Posterior vena cava (tissue), 2 donors: ENCODE measurements around the gene SLC2A14. TPM values are rescaled to one million over a fixed set of nuclear protein-coding genes. Genes with fewer than 3 reads are reported as not detected.
"Not testable (repeated sequence)": the region's sequence is repeated elsewhere in the genome, so short reads cannot be mapped to it uniquely, and the experiment has no call there.

Source experiments
- DNase-seq: peaks from one replicate; pipeline ENCODE4 v3.0.0-alpha.2; 2020; ENCODE audit warnings: low spot score
- intact Hi-C, 2 donors: fragments of 100-400 bp; cut with DNase I; formaldehyde crosslinking; loops; one replicate each; pipeline versions ENCODE4 v1.14.1 to v1.14.2; 2022 to 2023
- total RNA-seq, 2 donors: library from RNA; stranded (reverse); fragmentation: NEBNext Ultra II Directional; extraction: Animal tissue kit (Norgen Biotek cat#: 25700); gene quantifications; one replicate each; pipeline ENCODE4 v1.2.1, GENCODE V29; 2021
- donor health status: DM: yes; HTN: yes; CAD: no.
- donor health status: DM: yes; HTN: yes; CAD: no.

SLC2A14 gene
- total RNA-seq, 2 donors from 2014 or later, result 2.4 TPM; not detected in 1

DNA sequence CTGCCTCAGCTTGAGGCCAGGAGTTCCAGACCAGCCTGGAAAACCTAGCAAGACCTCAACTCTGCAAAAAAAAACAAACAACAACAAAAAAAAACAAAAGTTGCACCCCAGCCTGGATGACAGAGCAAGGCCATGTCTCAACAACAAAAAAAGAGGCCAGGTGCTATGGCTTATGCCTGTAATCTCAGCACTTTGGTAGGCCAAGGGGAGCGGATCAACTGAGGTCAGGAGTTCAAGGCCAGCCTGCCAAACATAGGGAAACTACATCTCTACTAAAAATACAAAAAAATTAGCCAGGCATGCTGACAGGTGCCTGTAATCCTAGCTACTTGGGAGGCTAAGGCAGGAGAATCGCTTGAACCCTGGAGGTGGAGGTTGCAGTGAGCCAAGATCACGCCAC is 6.5 kb upstream of the SLC2A14 start:
- intact Hi-C loops, result no loop called here
- DNase-seq, result no peak

DNA sequence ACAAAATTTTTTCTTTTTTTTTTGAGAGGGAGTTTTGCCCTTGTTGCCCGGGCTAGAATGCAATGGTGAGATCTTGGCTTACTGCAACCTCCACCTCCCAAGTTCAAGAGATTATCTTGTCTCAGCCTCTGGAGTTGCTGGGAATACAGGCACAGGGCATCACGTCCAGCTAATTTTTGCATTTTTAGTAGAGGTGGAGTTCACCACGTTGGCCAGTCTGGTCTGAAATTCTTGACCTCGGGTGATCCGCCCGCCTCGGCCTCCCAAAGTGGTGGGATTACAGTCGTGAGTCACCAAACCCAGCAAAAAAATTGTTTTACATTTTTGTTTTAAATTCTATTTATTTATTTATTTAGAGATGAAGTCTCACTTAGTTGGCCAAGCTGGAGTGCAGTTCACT is 4.7 kb upstream of the SLC2A14 start:
- no peak for DNase-seq
- intact Hi-C loops, result no loop called here

DNA sequence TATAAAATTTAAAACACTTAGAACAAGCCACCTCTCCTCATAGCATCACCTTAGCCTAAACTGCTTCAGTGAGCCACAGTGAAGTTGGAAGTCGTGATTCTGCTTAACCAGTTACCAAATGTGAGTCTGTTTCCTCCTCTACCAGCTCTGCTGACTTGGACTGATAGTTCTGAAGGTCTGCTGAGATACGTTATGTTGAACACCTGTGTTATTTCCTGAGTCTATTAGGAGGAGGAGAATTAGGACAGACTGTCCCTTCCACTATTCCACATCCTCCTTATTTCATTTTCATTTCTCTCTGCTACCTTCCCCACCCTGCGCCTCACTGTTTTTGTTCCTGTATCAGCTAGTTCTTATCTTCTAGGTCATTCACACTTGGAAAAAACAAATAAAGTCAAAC is 2.4 kb downstream of the SLC2A14 start:
- DNase-seq, result no peak
- intact Hi-C loops, result no loop called here

DNA sequence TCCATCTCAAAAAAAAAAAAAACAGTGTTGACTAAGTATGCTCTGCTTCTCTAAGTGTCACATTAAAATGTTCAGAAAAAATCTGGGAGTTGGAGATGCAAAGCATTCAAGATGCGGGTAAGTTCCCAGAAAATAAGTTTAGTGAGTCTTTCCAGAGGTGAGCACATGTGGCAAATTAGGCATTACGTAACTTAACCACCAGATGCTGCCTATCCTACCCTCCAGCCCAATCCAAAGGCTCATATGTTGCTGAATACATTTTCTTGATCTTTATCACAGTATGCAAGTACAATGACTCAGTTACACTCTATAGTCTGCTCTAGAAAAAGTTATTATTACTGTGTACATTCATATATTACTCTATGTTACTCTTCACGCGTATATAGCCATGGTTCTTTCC is 3.6 kb downstream of the SLC2A14 start:
- DNase-seq, result no peak

DNA sequence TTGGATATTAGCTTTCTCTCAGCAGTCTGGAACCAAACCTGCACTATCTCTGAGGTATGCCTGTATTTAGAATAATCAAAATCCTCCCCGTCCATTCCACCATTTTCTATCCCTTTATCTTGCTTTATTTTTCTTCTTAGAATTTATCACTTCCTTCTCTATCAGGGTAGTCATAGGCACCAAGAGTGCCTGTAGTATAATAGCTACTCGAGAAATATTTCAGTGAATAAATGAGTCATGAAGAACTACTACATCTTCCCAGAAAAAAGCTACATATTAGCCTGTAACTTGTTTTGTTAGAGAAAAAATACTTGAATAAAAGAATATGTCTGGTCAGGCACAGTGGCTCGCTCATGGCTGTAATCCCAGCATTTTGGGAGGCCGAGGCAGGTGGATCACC is 4.3 kb downstream of the SLC2A14 start:
- intact Hi-C loops, result no loop called here

More for the DNA sequence above, 3.6 kb downstream of the SLC2A14 start:
- intact Hi-C loops, result no loop called here

DNA sequence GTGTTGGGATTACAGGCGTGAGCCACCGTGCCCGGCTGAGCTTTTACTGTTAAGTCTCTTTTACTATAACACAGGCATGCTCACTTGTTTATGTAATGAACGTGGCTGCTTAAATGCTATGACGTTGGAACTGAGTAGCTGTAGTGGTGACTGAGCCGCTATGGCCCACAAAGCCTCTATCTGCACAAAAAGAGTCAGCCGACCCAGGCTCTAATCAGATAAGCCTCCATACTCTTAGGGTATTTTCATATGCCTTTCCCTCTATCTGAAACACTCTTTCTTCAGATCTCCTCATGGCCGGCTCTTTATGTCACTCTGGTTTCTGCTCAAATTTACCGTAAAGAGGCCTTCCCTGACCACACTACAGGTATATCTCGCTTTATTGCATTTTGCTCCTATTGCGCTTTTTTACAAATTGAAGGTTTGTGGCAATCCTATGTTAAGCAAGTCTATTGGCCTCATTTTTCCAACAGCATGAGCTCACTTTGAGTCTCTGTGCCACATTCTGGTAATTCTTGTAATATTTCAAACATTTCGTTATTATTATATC is 8.0 kb downstream of the SLC2A14 start:
- intact Hi-C loops, result no loop called here

More for the DNA sequence above, 4.3 kb downstream of the SLC2A14 start:
- DNase-seq, result no peak

DNA sequence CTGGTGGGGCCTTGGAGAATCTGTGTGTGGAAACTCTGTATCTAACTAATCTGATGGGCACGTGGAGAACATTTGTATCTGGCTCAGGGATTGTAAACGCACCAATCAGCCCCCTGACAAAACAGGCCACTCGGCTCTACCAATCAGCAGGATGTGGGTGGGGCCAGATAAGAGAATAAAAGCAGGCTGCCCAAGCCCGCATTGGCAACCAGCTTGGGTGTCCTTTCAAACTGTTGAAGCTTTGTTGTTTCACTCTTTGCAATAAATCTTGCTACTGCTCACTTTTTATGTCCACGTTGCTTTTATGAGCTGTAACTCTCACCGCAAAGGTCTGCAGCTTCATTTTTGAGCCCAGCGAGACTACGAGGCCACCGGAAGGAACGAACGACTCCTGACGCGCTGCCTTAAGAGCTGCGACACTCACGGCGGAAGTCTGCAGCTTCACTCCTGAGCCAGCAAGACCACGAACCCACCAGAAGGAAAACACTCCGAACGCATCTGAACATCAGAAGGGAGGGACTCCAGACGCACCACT is 9.8 kb downstream of the SLC2A14 start:
- intact Hi-C loops, DNase-seq: not testable (repeated sequence)

More for the DNA sequence above, 8.0 kb downstream of the SLC2A14 start:
- DNase-seq, result no peak

DNA sequence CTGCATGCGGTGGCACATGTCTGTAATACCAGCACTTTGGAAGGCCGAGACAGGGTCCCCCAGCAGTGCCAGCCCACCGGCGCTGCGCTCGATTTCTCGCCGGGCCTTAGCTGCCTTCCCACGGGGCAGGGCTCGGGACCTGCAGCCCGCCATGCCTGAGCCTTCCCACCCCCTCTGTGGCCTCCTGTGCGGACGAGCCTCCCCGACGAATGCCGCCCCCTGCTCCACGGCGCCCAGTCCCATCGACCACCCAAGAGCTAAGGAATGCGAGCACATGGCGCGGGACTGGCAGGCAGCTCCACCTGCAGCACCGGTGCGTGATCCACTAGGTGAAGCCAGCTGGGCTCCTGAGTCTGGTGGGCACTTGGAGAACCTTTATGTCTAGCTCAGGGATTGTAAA is 10.4 kb downstream of the SLC2A14 start:
- DNase-seq, intact Hi-C loops: not testable (repeated sequence)

DNA sequence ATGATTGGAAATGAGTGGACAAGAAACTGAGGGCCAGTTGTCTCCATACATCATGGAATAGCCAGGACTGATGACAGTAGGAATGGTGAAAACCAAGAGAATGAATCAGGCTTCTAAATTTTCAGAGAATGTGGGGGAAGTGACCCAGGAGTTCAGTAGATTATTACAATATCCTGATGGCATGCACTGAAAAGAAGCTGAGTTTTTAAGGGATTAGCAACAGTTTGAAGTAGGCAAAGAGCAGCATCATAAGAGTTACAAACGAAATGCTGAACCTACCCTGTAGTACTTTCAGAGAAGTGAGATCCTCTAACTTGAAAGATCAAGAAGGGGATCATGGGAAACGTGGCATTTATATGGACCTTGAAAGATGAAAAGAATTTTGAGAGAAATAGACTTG is 13.2 kb downstream of the SLC2A14 start:
- intact Hi-C loops, result loop anchor here in 1 of 2 donors (5.0 kb wide), 1 partner anchor 133 kb away; no protein-coding TSS in a partner anchor

DNA sequence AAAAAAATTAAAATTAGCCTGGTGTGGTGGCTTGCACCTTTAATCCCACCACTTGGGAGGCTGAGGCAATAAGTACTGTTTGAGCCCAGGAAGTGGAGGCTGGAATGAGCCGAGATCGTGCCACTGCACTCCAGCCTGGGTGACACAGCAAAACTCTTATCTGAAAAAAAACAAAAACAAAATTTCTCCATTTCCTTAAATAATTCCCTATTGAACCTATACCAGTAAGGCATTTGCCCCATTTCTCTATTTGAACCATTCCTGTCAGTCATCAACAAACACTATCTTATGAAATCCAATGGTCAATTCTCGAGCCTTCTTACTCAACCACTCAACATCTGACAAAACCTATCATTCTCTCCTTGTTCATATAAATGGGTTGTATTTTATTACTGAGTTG is 14.7 kb downstream of the SLC2A14 start:
- DNase-seq, result no peak
- intact Hi-C loops, result loop anchor here in 1 of 2 donors (5.0 kb wide), 1 partner anchor 134 kb away; no protein-coding TSS in a partner anchor

More for the DNA sequence above, 13.2 kb downstream of the SLC2A14 start:
- DNase-seq, result no peak

DNA sequence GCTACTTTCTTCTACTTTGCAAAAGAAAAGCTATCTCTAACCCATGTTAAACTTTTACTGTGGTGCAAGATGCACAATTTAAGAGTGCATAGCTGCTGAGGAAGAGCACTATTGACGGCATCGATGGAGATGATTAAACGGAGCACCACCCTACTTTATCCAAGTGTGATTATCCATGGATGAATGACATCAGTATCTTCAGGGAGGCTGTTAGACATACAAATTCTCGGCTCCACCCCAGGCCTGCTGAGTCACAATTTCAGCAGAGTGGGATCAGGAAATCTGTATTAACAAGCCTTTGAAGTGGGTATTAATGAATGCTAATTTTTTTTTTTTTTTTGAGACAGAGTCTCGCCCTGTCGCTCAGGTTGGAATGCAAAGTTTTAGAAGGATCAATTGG is 16.2 kb downstream of the SLC2A14 start:
- intact Hi-C loops, result loop anchor here in 1 of 2 donors (5.0 kb wide), 1 partner anchor 136 kb away; no protein-coding TSS in a partner anchor
- no peak for DNase-seq

DNA sequence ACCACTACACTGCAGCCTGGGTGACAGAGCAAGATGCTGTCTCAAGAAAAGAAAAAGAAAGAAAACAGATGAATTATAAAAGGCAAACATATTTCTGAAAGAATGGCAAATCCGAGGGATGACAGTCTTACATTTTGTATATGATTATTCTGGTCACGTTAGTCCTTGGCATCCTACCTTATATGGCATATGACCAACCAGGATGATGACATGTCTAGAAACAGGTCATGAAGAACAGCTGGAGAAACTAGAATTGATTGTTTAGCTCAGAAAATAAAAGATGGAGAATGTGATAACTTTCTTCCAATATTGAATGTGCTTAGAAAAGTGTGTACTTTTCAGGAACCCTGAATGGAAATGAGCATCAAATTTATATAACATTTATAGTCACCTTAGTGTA is 19.2 kb downstream of the SLC2A14 start:
- DNase-seq, result no peak
- intact Hi-C loops, result no loop called here

DNA sequence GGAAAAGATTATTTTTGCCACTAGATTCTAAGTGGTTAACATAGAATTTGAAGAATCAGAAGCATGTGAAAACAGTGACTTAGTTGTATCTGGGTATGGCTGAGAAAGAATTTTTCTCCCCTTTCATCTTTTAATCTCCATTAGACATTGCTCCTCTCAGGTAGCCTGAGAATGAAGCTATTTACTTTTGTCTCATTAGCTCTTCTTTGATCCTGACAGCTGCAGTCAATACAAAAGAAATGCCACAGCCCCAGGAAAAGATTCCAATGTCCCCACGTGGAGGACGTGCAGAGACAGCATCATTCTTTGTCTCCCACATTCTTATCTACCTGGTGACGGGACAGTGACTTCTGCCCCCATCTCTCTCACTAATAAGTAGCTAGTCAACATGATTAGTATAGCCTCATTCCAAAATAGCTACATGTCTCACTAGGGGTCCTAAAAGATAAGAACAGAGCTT is 21.1 kb downstream of the SLC2A14 start:
- intact Hi-C loops, DNase-seq: not testable (repeated sequence)

DNA sequence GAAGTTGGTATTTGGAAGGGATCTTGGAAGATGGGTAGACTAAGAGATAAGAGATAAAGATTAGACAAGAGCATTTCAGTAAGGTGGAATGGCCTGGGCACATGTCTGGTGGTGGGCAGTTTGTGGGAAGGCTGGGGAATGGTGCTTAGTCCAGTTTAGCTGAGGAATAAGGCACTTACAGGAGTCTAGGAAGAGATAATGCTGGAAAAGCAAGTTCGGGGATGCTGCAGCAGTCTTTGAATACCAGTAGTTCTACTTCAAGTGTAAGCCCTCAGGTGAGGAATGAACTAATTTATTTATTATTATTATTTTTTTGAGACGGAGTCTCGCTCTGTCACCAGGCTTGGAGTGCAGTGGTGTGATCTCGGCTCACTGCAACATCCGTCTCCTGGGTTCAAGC is 22.6 kb downstream of the SLC2A14 start:
- DNase-seq, intact Hi-C loops: not testable (repeated sequence)

DNA sequence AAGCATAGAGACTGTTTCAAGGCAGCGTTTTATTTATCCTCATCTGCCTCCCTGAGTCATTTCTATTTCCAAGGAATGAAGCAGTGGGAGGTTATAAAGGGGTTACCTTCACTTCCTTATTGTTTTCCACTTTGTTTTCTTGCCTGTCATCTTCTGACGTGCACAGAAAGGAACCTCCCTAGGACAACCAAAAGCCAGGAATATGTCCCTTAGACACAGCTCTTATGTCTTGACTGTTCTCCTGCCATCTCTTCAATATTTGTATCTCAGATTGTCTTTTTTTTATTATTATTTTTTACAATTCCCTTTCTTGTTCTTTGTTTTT is 24.7 kb downstream of the SLC2A14 start:
- intact Hi-C loops, DNase-seq: not testable (repeated sequence)

DNA sequence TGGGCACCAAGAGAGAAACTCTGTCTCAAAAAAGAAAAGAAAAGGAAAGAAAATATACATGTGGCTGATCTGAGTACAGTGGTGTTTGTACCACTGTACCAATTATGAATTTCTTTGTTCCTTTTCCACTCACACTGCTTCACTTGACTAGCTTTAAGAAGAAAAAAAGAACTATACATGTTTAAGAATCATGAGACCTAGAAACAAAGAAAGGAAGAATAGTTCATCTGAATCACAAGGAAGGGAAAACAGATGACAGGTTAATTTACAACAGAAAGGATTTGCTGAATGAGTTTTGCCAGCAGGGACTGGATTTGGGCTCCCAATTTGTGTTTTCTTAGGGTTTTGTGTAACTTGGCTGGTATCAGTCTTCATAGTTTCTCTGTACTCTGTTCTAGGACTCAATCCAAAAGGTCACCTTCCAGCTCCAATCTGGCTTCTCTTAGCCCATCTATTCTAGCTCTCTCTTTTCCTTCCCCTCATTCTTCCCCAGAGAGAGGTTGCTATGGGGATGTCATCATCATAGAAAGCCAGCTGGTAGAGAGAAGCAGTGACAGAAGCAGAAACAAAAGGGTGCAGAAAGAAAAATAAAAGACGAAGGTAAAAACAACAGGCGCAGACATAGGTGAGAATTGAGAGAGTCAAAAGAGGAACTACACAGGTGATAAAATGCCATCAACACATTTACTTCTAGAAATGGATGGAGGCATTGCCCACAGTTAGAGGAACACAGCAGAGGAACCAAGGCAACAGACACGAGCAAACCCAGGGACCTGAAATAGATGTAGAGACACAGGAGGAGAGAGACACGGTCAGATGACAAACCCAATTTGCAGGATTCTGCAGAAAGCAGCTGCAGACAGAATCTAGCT is 25.3 kb downstream of the SLC2A14 start:
- DNase-seq, intact Hi-C loops: not testable (repeated sequence)

DNA sequence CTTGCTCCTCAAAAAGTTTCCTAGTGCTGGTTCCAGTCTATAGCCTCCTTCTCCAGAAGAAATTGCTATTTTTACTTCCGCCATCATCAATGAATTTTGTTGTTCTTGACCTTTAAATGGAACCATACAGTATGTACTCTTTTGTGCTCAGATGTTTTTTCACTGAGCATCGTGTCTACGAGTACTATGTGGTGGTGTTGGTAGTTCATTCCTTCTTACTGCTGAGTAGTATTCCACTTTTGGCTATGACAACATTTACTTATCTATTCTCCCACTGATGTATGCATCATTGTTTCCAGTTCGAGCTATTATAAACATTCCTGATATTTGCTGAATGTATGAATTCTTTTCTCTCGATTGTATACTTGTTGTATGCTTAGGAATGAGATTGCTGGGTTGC is 28.6 kb downstream of the SLC2A14 start:
- DNase-seq, result no peak
- intact Hi-C loops, result no loop called here

DNA sequence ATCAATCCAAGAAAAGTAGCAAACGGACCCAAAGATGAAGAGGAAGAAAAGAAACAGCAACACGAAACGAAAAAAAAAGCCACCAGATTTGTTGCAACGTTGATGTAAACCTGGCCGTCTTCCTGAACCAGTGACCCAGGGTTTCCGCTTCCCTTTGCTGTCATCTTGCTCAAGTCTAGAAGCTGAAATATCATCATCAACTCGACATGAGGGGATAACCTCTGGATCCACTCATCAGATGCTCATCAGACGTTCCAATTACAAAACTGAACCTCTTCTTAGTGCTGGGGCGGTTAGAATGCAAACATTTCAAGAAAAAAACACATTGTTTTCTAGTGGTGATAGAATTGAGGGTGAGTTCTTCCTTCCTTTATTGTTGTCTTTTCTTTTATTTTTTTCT is 29.1 kb downstream of the SLC2A14 start:
- intact Hi-C loops, DNase-seq: not testable (repeated sequence)

DNA sequence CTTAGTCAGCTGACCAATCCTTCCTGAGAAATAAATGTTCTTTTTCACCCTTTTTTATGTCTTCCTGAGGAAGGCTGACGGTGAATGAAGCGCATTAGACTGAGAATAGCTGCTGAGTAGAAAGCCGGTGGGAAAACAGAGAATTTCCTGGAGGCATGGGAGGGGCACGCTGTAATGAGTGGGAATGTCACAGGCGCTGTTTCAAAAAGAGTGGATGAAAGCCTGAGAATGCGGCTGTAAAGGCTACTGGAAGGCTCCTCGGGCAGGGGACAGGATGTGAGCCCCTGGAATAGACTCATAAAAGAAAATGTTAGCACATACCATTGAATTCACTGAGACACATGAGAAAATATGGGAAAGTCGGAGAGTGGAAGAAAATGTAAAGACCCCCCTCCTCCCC is 29.6 kb downstream of the SLC2A14 start:
- intact Hi-C loops, DNase-seq: not testable (repeated sequence)

DNA sequence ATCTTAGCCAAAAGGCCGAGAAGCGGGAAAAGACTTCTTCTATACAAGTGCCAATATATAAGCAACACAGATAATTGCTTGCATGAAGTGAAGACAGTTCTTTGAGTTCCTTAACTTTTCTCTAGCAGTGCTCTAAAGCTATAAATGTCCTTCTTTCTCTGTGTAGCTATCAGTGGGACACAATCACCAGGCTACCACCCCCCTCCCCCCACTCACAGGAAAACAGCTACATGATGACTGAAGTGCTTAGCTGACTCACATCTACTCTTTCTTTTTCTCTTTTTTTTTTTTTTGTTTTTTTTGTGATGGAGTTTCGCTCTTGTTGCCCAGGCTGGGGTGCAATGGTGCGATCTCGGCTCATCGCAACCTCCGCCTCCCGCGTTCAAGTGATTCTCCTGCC is 30.3 kb downstream of the SLC2A14 start:
- DNase-seq, intact Hi-C loops: not testable (repeated sequence)
